IMR-90 (cell line): Measurements from ENCODE around the gene BRPF1. TPM values are rescaled to one million over a fixed set of nuclear protein-coding genes. Genes with fewer than 3 reads are reported as not detected.

ENCODE experiments used
- ATAC-seq: fragments of 200-7000 bp; cut with Tn5 transposase; 2 replicates; pipeline ENCODE4 v1.9.1; 2020; ENCODE audit warnings: low read depth, mild to moderate bottlenecking, moderate library complexity
- BruUV-seq: library from RNA; stranded (reverse); fragments of 400-500 nt; replicated peaks from 2 replicates; lab custom pipeline; 2021; lab: Mats Ljungman, UMichigan
- CTCF ChIA-PET: fragments of 300-600 bp; formaldehyde crosslinking; extraction: SDS; loops from one replicate; lab custom pipeline; 2021; ENCODE audit warnings: antibody characterized with exemption; lab: Yijun Ruan, JAX
- POLR2A ChIA-PET: fragments of 300-600 bp; sonication (Branson Sonifier 250); formaldehyde crosslinking; loops from one replicate; lab custom pipeline; 2022; ENCODE audit warnings: antibody characterized with exemption; ENCODE audit not compliant: unreplicated experiment; lab: Charles Lee
- DNase-seq: peaks from one replicate; pipeline ENCODE4 v3.0.0; 2013
- H2AFZ ChIP-seq: replicated peaks from 2 replicates; pipeline ENCODE3; 2013; ENCODE audit warnings: low read length, mild to moderate bottlenecking; ENCODE audit not compliant: poor library complexity
- H2AK5ac ChIP-seq: 2 replicates; pipeline ENCODE4 v1.6.1; 2013; ENCODE audit warnings: low read depth, low read length, inconsistent platforms
- H2AK9ac ChIP-seq: replicated peaks from 2 replicates; pipeline ENCODE3; 2013; ENCODE audit warnings: mild to moderate bottlenecking, low read depth, low read length, moderate library complexity; ENCODE audit not compliant: poor library complexity
- H2BK120ac ChIP-seq: 2 replicates; pipeline ENCODE4 v1.6.1; 2013; ENCODE audit warnings: low read depth, low read length, inconsistent platforms
- H2BK15ac ChIP-seq: 3 replicates; pipeline ENCODE4 v1.6.1; 2013; ENCODE audit warnings: low read depth, low read length, inconsistent platforms
- H2BK20ac ChIP-seq: 2 replicates; pipeline ENCODE4 v1.6.1; 2013; ENCODE audit warnings: low read depth, mild to moderate bottlenecking, inconsistent platforms, low read length, moderate library complexity
- H2BK5ac ChIP-seq: 2 replicates; pipeline ENCODE4 v1.6.1; 2013; ENCODE audit warnings: mild to moderate bottlenecking, low read depth, low read length, inconsistent platforms; ENCODE audit not compliant: poor library complexity, severe bottlenecking
- H3K14ac ChIP-seq: replicated peaks from 2 replicates; pipeline ENCODE4 v1.6.1; 2013; ENCODE audit warnings: low read depth, low read length, inconsistent platforms
- H3K18ac ChIP-seq: 2 replicates; pipeline ENCODE4 v1.6.1; 2013; ENCODE audit warnings: low read depth, low read length, control low read depth
- H3K23ac ChIP-seq: 2 replicates; pipeline ENCODE4 v1.6.1; 2013; ENCODE audit warnings: low read depth, low read length, inconsistent platforms
- H3K27ac ChIP-seq: 2 replicates; pipeline ENCODE4 v1.5.1; 2013; ENCODE audit warnings: mild to moderate bottlenecking, control low read depth, low read length; ENCODE audit not compliant: insufficient read depth
- H3K27me3 ChIP-seq: 2 replicates; pipeline ENCODE4 v1.6.1; 2013; ENCODE audit warnings: low read length; ENCODE audit not compliant: control insufficient read depth, insufficient read depth
- H3K36me3 ChIP-seq: 2 replicates; pipeline ENCODE4 v1.6.1; 2013; ENCODE audit warnings: low read length, mixed read lengths; ENCODE audit not compliant: control insufficient read depth, insufficient read depth
- H3K4ac ChIP-seq: 2 replicates; pipeline ENCODE4 v1.6.1; 2013; ENCODE audit warnings: low read depth, low read length, inconsistent platforms
- H3K4me1 ChIP-seq: 2 replicates; pipeline ENCODE4 v1.6.1; 2013; ENCODE audit warnings: low read length, mixed read lengths; ENCODE audit not compliant: control insufficient read depth, insufficient read depth
- H3K4me2 ChIP-seq: 2 replicates; pipeline ENCODE4 v1.6.1; 2013; ENCODE audit warnings: low read depth, mild to moderate bottlenecking, control low read depth, low read length, moderate library complexity
- H3K4me3 ChIP-seq: 2 replicates; pipeline ENCODE4 v1.5.1; 2013; ENCODE audit warnings: low read depth, mild to moderate bottlenecking, control low read depth, low read length, moderate library complexity; ENCODE audit not compliant: insufficient read depth
- H3K56ac ChIP-seq: 2 replicates; pipeline ENCODE4 v1.6.1; 2013; ENCODE audit warnings: low read length, inconsistent platforms; ENCODE audit not compliant: insufficient read depth; ENCODE audit errors: extremely low read depth
- H3K79me1 ChIP-seq, 2 experiments: 2 replicates each; pipeline ENCODE4 v1.6.1; 2013; ENCODE audit warnings: low read length in 2 of 2, inconsistent platforms in 1 of 2, low read depth in 1 of 2
- H3K9ac ChIP-seq: 2 replicates; pipeline ENCODE4 v1.6.1; 2013; ENCODE audit warnings: low read depth, low read length, control low read depth
- H3K9me1 ChIP-seq: 2 replicates; pipeline ENCODE4 v1.6.1; 2013; ENCODE audit warnings: low read length, inconsistent platforms; ENCODE audit not compliant: insufficient read depth
- H3K9me3 ChIP-seq: 2 replicates; pipeline ENCODE4 v1.6.1; 2013; ENCODE audit warnings: low read length; ENCODE audit not compliant: control insufficient read depth, insufficient read depth
- H4K20me1 ChIP-seq: 2 replicates; pipeline ENCODE4 v1.6.1; 2013; ENCODE audit warnings: low read length, inconsistent platforms; ENCODE audit not compliant: insufficient read depth
- H4K5ac ChIP-seq: 2 replicates; pipeline ENCODE4 v1.6.1; 2013; ENCODE audit warnings: mild to moderate bottlenecking, low read depth, low read length, control low read depth
- H4K8ac ChIP-seq, 2 experiments: 2 replicates each; pipeline ENCODE4 v1.6.1; 2013; ENCODE audit warnings: low read depth in 2 of 2, low read length in 2 of 2, control low read depth in 1 of 2, inconsistent platforms in 1 of 2
- H4K91ac ChIP-seq: 2 replicates; pipeline ENCODE4 v1.6.1; 2013; ENCODE audit warnings: low read depth, low read length, inconsistent platforms; ENCODE audit not compliant: insufficient read depth
- BHLHE40 ChIP-seq: fragments of 150-350 bp; IDR thresholded peaks from 2 replicates; pipeline ENCODE4 v1.6.1; 2016; ENCODE audit warnings: mild to moderate bottlenecking, low read depth, low read length
- CHD1 ChIP-seq: IDR thresholded peaks from 2 replicates; pipeline ENCODE4 v1.6.1; 2012; ENCODE audit warnings: low read depth, low read length, improper control_type of control experiment
- CTCF ChIP-seq: conservative IDR thresholded peaks from 2 replicates; pipeline ENCODE4 v1.5.1; 2012; ENCODE audit warnings: mild to moderate bottlenecking, low read depth, low read length, improper control_type of control experiment
- ELK1 ChIP-seq: fragments of 150-350 bp; IDR thresholded peaks from 2 replicates; pipeline ENCODE4 v1.6.1; 2016; ENCODE audit warnings: low read depth, mild to moderate bottlenecking, low read length, moderate library complexity, borderline replicate concordance
- FOS ChIP-seq: fragments of 150-350 bp; IDR thresholded peaks from 2 replicates; pipeline ENCODE4 v1.6.1; 2016; ENCODE audit warnings: low read depth, low read length
- MAFK ChIP-seq: IDR thresholded peaks from 2 replicates; pipeline ENCODE4 v1.6.1; 2012; ENCODE audit warnings: low read depth, low read length, improper control_type of control experiment
- MAZ ChIP-seq: IDR thresholded peaks from 2 replicates; pipeline ENCODE4 v1.6.1; 2012; ENCODE audit warnings: low read depth, mild to moderate bottlenecking, low read length, improper control_type of control experiment, moderate library complexity, borderline replicate concordance
- NFE2L2 ChIP-seq: fragments of 150-350 bp; IDR thresholded peaks from 2 replicates; pipeline ENCODE4 v1.6.1; 2016; ENCODE audit warnings: low read depth, mild to moderate bottlenecking, low read length
- RAD21 ChIP-seq: IDR thresholded peaks from 2 replicates; pipeline ENCODE4 v1.6.1; 2012; ENCODE audit warnings: low read length, improper control_type of control experiment
- RCOR1 ChIP-seq: IDR thresholded peaks from 2 replicates; pipeline ENCODE4 v1.6.1; 2012; ENCODE audit warnings: mild to moderate bottlenecking, low read length, improper control_type of control experiment; ENCODE audit not compliant: insufficient replicate concordance
- SMC3 ChIP-seq: fragments of 150-350 bp; IDR thresholded peaks from 2 replicates; pipeline ENCODE4 v1.6.1; 2016; ENCODE audit warnings: low read depth, mild to moderate bottlenecking, antibody characterized with exemption, low read length, moderate library complexity
- WGBS, 2 experiments: methylation state at CpG; one replicate each; pipeline versions ENCODE4 v1.1.5 to v1.1.7; 2013; ENCODE audit warnings: missing lambda C conversion rate in 2 of 2; ENCODE audit not compliant: insufficient read length in 1 of 2; ENCODE audit errors: extremely low coverage in 2 of 2; 5-methylcytosine and 5-hydroxymethylcytosine counted together
- dilution Hi-C: fragments of 300-500 bp; cut with HindIII; formaldehyde crosslinking; loops from one replicate; pipeline ENCODE4 v1.14.3; 2018; ENCODE audit warnings: low sequenced_read_pairs; ENCODE audit not compliant: unreplicated experiment
- in situ Hi-C: fragments of 300-500 bp; cut with MboI; formaldehyde crosslinking; loops from 3 replicates; pipeline ENCODE4 v1.14.3; 2019; ENCODE audit warnings: low sequenced_read_pairs, inconsistent platforms, mixed read lengths
- intact Hi-C: fragments of 100-400 bp; cut with micrococcal nuclease; formaldehyde crosslinking; loops from 2 replicates; pipeline ENCODE4 v1.10.0; 2022
- polyA plus RNA-seq, 3 experiments: library from polyadenylated mRNA; depleted of rRNA; stranded (reverse); fragments of >200 nt; gene quantifications; 2 replicates each; pipeline ENCODE4 v1.2.3, GENCODE V29; 2012; ENCODE audit warnings: low replicate concordance in 1 of 3
- total RNA-seq: library from RNA; depleted of rRNA; stranded (reverse); fragments of >200 nt; gene quantifications from 2 replicates; pipeline ENCODE4 v1.2.3, GENCODE V29; 2012
- TF ChIP-seq, protein P1 (sequence below): fragments of 150-350 bp; IDR thresholded peaks from 2 replicates; pipeline ENCODE4 v1.6.1; 2017; ENCODE audit warnings: mild to moderate bottlenecking, antibody characterized with exemption, low read length, low read depth

Gene BRPF1
- total and polyA plus RNA-seq, 2 of the 4 experiments (the other 2 are of a cell fraction): 13.6 to 15.6 TPM

GRCh38 chr3:9685216-9686049 lies 46.1 kb upstream of the BRPF1 start:
- ChIA-PET CTCF (no interaction called here), POLR2A (no interaction called here)
- no peak overlapping the region for H3K4me3 ChIP-seq
- no peak overlapping the region for H2AK5ac ChIP-seq
- H3K4me2 ChIP-seq: no peak overlapping the region
- H3K27ac ChIP-seq: no peak overlapping the region
- H4K8ac ChIP-seq: no peak overlapping the region
- no peak overlapping the region for H3K56ac ChIP-seq
- no peak overlapping the region for H4K5ac ChIP-seq
- in situ Hi-C loops: no loop called here
- no peak overlapping the region for H4K91ac ChIP-seq
- no peak overlapping the region for H3K14ac ChIP-seq
- H2BK5ac ChIP-seq: no peak overlapping the region
- DNase-seq (no peak), ATAC-seq (no peak)
- H2AFZ ChIP-seq: no peak overlapping the region
- H2BK120ac ChIP-seq: no peak overlapping the region
- intact Hi-C loops: no loop called here
- no TSS peak for BruUV-seq
- 92% methylated on average over 6 of the region's 18 CpGs; no CpG with 5 or more reads in 1 of the 2 experiments for WGBS, 2 experiments
- H3K4me1 ChIP-seq: no peaks in the 10 kb centered on the region
- no peak overlapping the region for H2BK15ac ChIP-seq
- no peak overlapping the region for H3K4ac ChIP-seq
- no peak overlapping the region for H2AK9ac ChIP-seq
- dilution Hi-C loops: no loop called here
- no peaks in the 10 kb centered on the region for H3K9me3 ChIP-seq
- H3K9ac ChIP-seq: no peak overlapping the region
- TF ChIP-seq RAD21 (no peak), FOS (no peak), CHD1 (no peak), BHLHE40 (no peak), MAZ (no peak), SMC3 (no peak), RCOR1 (no peak), CTCF (no peak), NFE2L2 (no peak), ELK1 (no peak), MAFK (no peak)
- TF ChIP-seq, protein P1, sequence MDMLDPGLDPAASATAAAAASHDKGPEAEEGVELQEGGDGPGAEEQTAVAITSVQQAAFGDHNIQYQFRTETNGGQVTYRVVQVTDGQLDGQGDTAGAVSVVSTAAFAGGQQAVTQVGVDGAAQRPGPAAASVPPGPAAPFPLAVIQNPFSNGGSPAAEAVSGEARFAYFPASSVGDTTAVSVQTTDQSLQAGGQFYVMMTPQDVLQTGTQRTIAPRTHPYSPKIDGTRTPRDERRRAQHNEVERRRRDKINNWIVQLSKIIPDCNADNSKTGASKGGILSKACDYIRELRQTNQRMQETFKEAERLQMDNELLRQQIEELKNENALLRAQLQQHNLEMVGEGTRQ: no peak
- peaks cover 75% of the 10 kb centered on the region for H3K36me3 ChIP-seq
- no peaks in the 10 kb centered on the region for H3K79me1 ChIP-seq
- H3K23ac ChIP-seq: no peak overlapping the region
- H3K9me1 ChIP-seq: no peaks in the 10 kb centered on the region; the same call in 1 of the 2 replicates
- no peaks in the 10 kb centered on the region for H3K27me3 ChIP-seq
- H3K18ac ChIP-seq: no peak overlapping the region
- no peak overlapping the region for H2BK20ac ChIP-seq
- no peaks in the 10 kb centered on the region; the same call in 1 of the 2 replicates for H4K20me1 ChIP-seq
